GM18505 (cell line): Measurements from ENCODE around the gene BORCS8.
"Not testable (repeated sequence)": the region's sequence is repeated elsewhere in the genome, so short reads cannot be mapped to it uniquely, and the experiment has no call there.

Experiments
- ATAC-seq: cut with Tn5 transposase; IDR thresholded peaks from one replicate; pipeline ENCODE4 v1.9.1; 2021; ENCODE audit not compliant: unreplicated experiment
- POLR2A ChIP-seq: IDR thresholded peaks from 4 replicates; pipeline ENCODE4 v1.6.1; 2011; ENCODE audit warnings: borderline replicate concordance; ENCODE audit not compliant: insufficient read depth, insufficient read length; ENCODE audit errors: extremely low read depth

The BORCS8 gene

DNA sequence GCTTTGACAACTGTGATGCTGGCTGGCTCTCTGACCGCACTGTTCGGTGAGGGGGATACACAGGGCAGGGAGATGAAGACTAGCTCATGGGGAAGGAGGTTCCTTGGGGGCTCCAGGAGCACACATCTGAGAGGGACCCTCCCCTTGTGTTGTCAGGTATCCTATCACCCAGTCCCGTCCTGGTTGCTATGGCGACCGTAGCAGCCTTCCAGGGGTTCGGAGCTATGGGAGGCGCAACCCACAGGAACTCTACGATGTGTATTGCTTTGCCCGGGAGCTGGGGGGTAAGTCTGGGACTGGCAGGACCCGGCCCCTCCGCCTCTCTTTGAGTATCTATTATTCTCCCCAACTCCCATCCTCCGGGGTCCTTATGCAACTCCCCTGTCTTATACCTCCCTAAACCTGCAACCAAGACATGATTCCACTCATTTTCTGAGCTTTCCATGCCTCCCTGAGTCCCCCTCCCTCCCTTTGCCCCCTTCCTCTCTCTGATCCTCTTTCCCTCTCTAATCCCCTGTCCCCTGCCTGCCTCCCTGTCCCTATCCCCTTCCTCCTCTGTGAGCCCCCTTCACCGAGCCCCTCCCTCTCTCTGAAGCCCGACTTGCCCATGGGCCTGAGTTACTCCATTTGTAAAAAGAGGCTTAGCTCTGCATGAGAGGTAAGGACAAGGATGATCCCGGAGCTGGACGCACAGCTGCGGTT, 32.3 kb upstream of the BORCS8 start:
- ATAC-seq, result peak; percentile 19

DNA sequence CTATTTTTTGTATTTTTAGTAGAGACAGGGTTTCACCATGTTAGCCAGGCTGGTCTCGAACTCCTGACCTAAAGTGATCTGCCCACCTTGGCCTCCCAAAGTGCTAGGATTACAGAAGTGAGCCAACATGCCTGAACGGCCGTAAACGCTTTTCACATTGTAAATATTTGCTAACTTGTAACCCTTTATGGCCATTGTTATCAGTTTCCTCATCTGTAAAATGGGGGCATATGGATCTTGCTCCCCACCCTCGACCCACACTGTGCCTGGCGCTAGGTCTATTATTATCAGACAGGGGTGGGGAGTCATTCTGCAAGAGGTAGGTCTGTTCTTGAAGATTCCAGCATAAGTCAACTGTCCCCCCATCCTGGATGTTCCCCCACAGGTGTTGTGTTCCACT, 31.7 kb upstream of the BORCS8 start:
- ATAC-seq, result no peak
- TF ChIP-seq POLR2A, result no peak

More for the DNA sequence above, 32.3 kb upstream of the BORCS8 start:
- TF ChIP-seq POLR2A, result no peak

DNA sequence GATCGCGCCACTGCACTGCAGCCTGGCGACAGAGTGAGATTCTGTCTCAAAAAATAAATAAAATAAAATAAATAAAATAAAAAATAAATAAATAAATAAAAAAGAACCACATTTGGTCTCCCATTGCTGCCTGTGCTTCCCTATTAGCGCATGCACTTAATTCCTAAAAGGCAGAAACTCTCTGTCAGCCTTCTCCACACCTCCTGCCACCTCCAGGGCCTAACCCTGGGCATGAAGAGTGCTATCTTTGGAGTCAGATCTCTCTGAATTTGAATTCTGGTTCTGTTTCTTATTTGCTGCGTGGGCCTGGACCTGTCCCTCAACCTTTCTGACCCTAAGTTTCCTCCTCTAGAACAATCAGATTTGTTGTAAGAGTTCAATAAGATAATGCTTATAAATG, 31.1 kb upstream of the BORCS8 start:
- no peak for TF ChIP-seq POLR2A
- no peak for ATAC-seq

DNA sequence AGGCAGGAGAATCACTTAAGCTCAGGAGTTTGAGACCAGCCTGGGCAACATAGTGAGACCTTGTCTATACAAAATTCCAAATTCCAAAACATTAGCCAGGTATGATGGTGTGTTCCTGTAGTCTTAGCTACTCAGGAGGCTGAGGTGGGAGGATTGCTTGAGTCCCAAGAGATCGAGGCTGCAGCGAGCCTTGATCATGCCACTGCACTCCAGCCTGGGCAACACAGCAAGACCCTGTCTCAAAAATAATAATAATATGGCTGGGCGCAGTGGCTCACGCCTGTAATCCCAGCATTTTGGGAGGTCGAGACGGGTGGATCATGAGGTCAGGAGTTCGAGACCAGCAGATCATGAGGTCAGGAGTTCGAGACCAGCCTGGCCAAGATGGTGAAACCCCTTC, 29.0 kb upstream of the BORCS8 start:
- not testable (repeated sequence) for ATAC-seq

DNA sequence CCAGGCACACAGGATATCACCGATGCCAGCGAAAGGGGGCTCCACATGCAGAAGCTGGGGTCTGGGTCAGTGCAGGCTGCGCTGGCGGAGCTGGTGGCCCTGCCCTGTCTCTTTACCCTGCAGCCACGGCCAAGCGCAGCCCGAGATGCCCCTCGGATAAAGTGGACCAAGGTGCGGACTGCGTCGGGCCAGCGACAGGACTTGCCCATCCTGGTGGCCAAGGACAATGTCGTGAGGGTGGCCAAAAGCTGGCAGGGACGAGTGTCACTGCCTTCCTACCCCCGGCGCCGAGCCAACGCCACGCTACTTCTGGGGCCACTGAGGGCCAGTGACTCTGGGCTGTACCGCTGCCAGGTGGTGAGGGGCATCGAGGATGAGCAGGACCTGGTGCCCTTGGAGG, 27.0 kb upstream of the BORCS8 start:
- no peak for ATAC-seq
- TF ChIP-seq POLR2A, result no peak

DNA sequence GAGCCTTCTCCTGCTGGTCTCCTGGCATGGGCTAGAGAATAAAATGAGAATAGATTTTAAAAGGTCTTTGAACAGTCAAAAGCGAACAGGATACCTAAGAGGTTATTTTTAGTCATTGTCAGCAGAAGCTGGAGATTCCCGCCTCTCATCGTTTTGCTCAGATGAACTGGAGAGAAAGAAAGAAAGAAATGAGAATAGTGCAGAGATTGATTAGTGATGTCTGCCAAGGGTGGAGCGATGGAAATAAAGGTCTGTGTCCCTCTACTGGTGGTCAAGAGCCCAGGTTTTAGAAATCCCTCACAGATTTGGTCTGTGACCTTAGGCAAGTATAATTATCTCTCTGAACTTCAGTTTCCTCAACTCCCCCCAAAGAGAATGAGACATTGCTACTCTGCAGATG, 25.1 kb upstream of the BORCS8 start:
- ATAC-seq, result no peak
- no peak for TF ChIP-seq POLR2A

DNA sequence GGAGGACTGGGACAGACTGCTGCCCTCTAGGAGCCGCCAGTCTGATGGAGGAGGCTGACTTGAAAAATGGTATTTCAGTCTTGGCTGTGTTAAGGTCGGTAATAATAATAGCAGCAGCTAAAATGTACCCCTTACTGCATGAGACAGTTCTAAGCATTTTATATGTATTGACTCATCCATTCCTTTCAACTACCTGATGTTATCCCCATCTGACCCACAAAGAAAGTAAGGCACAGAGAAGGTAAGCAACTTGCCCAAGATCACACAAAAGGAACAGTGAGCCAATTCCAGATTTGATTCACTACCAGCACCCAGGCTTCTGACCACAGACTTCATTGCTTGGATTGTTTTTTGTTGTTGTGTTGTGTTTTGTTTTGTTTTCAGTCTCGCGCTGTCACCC, 23.8 kb upstream of the BORCS8 start:
- no peak for ATAC-seq
- no peak for TF ChIP-seq POLR2A

DNA sequence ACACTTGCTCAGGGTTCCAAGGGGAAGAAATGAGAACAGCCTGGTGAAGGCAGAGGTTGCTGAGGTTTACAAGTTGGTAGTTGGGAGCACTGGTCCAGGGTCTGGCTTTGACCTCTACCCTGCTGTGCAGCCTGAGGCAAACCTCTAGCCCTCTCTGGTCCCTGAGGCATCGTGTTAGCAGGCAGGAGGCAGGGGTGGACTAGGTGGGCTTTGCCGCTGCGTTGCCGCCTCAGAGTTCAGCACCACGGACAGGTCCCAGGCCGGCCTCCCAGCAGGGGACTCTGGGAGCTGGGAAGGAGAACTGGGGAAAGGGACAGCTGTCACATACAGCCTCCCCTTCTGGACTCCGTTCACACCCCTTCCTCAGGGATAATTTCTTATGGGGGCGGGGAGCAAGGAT, 22.9 kb upstream of the BORCS8 start:
- no peak for TF ChIP-seq POLR2A
- ATAC-seq, result no peak

DNA sequence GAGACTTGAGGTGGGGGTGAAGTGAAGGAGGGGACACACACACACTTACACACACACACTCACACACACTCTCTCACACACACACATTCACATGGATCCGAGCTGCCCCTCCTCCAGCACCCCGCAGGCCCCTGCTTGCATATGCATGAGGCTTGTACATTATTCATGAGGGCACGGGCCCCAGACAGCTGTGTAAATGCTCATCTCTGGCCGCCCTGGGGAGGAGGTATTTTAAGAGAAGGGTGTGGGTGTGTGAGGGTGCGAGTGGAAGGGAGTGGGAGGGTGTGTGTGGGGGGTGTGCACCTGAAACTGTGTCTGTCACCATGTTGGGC, 22.2 kb upstream of the BORCS8 start:
- no peak for ATAC-seq
- TF ChIP-seq POLR2A, result no peak

DNA sequence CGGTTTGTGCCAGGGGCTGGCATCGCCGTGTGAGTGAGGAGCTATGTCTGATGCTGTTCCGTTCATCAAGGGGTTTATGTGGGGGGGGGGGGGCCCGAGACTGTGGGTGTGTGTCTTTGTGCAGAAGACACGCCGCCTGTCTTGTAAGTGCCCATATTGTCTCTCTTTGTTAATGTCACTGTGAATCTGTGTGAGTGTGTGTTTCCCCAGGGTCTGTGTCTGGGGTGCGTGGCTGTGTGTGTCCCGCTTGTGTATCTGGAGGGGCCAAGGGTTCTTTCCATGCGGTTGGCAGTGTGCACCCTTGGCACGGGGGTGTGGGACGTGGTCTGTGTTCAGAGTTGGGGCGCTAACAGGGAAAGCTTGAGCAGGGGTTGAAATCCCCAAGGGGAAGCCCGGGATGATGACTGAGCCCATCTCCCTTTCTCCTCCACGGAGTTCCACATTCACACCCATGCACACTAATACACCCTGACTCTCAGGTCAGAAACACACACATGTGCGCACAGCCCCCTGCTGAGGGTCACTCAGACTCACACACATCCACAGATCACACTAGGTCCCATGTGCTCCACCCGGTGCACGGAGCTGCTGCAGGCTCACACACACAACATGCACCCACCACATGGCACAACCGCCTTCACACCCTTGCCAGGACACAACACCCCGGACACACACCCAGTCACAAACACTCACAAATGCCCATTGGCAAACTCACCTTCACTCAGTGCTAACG, 21.6 kb upstream of the BORCS8 start:
- ATAC-seq, result no peak
- TF ChIP-seq POLR2A, result no peak

DNA sequence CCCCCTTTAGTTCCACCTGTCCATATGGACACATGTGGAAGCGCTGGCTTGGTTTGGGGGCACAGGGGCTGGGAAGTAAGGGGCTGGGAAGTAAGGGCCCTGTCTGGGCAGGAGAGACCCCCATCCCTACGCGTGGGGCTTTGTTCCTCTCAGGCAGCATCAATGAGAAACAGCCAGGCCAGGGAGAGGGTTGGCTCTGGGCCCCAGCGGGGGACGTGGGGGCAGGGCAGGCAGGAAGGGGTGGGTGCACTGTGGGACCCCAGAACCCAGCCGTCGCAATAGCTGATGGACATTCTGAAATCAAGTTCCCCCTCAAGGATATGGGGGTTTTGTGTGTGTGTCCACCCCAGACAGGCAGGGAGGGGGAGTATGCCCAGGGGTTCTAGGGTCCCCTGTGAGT, 21.0 kb upstream of the BORCS8 start:
- TF ChIP-seq POLR2A, result no peak
- no peak for ATAC-seq

DNA sequence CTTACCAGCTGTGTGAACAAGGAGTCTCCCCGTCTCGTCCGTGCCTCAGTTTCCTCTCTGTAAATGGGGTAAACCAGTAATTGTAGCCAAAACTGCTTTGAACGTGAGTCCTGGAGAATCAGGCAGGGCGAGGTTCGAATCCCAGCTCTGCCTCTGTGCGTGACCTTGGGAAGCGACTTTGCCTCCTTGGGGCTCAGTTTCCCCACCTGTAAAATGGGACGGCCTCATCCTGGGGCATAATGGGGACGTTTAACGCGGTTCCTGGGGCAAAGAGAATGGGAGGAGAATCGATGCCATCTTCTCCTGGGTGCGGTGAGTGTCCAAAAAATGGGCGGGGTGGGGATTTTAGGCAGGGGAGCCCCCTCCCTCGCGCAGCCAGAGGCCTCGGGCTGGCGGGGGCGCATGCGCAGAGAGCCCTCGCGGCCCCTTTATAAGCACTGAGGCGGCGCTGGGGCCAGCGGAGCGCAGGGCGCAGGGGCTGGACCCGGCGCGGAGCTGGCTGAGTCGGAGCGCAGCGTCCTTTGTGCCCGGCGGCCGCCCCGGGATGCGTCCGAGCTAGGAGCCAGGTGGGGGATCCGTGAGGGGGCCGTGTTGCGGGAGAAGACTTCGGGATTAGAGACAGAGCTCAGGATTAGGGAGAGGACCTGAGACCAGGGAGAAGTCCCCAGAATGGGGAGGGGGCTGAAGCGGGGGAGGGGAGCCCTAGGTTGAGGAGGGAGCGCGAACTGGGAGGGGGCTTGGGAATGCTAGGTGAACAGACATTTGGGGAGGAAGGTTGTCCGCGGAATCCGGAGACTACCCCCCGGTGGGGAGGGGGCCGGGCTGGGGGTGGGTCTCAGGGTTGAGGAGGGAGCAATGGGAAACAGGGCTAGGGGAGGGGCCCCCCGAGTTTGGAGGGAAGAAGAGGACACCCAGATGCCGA, 19.8 kb upstream of the BORCS8 start, which contains the start of gene NCAN:
NCAN (plus strand) TSS at position 460 of the 922 bp plus-strand sequence. CDS start 4,996 bp downstream, outside the sequence.
- TF ChIP-seq POLR2A, result no peak
- no peak for ATAC-seq

DNA sequence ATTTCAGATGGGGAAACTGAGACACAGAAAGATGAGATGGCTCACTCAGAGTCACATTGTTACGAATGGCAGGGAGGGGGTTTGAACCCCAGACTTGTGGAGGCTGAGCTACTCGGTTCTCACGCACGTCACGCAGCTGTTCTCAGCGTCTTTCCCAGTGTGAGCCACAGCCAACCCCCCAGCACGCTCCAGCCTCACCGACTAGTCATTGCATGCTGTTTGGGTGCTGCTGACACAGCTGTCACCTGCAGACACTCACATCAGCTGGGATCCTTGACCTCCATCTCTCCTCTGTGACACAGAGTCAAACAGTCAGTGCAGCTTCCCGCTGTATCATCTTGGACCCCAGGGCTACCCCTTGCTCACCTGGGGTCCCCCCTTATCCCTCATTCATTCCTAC, 17.4 kb upstream of the BORCS8 start:
- no peak for ATAC-seq
- no peak for TF ChIP-seq POLR2A
